H1 (cell line): ENCODE data around the gene PCCA. TPM values are rescaled to one million over a fixed set of nuclear protein-coding genes. Genes with fewer than 3 reads are reported as not detected.

ENCODE experiments used
- CTCF ChIA-PET: fragments of 300-600 bp; sonication (Branson Sonifier 250); formaldehyde crosslinking; loops from one replicate; lab custom pipeline; 2021; ENCODE audit not compliant: partially characterized antibody; lab: Charles Lee
- POLR2A ChIA-PET: fragments of 300-600 bp; sonication (Branson Sonifier 250); formaldehyde crosslinking; loops from one replicate; lab custom pipeline; 2021; ENCODE audit warnings: inconsistent platforms; ENCODE audit not compliant: partially characterized antibody; lab: Charles Lee
- DNase-seq, 2 experiments: peaks; one replicate each; pipeline versions ENCODE4 v3.0.0 to v3.0.0-alpha.2; 2010 to 2022; ENCODE audit warnings: low spot score in 2 of 2, low read depth in 1 of 2, mixed read lengths in 1 of 2
- FAIRE-seq: peaks from 2 replicates; lab custom pipeline; 2011; peaks lifted over from hg19 to GRCh38; lab: Jason Lieb, UNC
- H2AFZ ChIP-seq: 2 replicates; pipeline ENCODE4 v1.8.1; 2012; ENCODE audit warnings: low read length, inconsistent platforms
- H2AK5ac ChIP-seq: 2 replicates; pipeline ENCODE4 v1.6.1; 2013; ENCODE audit warnings: low read depth, low read length
- H2BK120ac ChIP-seq: replicated peaks from 2 replicates; pipeline ENCODE3; 2013; ENCODE audit warnings: low read depth, low read length, inconsistent platforms
- H2BK12ac ChIP-seq: 2 replicates; pipeline ENCODE4 v1.6.1; 2013; ENCODE audit warnings: low read depth, low read length
- H2BK15ac ChIP-seq: 2 replicates; pipeline ENCODE4 v1.6.1; 2013; ENCODE audit warnings: low read length
- H2BK20ac ChIP-seq: 2 replicates; pipeline ENCODE4 v1.6.1; 2013; ENCODE audit warnings: low read length
- H2BK5ac ChIP-seq: 2 replicates; pipeline ENCODE4 v1.6.1; 2013; ENCODE audit warnings: low read depth, low read length
- H3K14ac ChIP-seq: 2 replicates; pipeline ENCODE4 v1.6.1; 2013; ENCODE audit warnings: inconsistent platforms; ENCODE audit not compliant: insufficient read length
- H3K18ac ChIP-seq: 2 replicates; pipeline ENCODE4 v1.6.1; 2013; ENCODE audit warnings: low read length; ENCODE audit errors: extremely low read depth
- H3K23ac ChIP-seq: 2 replicates; pipeline ENCODE4 v1.6.1; 2013; ENCODE audit warnings: inconsistent platforms; ENCODE audit not compliant: insufficient read length
- H3K23me2 ChIP-seq: 2 replicates; pipeline ENCODE4 v1.6.1; 2013; ENCODE audit warnings: low read depth, low read length
- H3K27ac ChIP-seq: 2 replicates; pipeline ENCODE4 v1.6.1; 2011; ENCODE audit warnings: low read depth, low read length, inconsistent platforms
- H3K27me3 ChIP-seq, 4 experiments: replicated peaks in 1 of 4; 1 replicate in 1 of 4; 2 replicates in 3 of 4; pipeline versions ENCODE4 v1.6.1 to v1.8.1; 2011 to 2013; ENCODE audit warnings: low read length in 3 of 4, mild to moderate bottlenecking in 3 of 4, inconsistent platforms in 2 of 4, mixed read lengths in 2 of 4, moderate library complexity in 1 of 4; ENCODE audit not compliant: control insufficient read depth in 3 of 4, insufficient read depth in 3 of 4; ENCODE audit errors: extremely low read depth in 1 of 4
- H3K36me3 ChIP-seq, 4 experiments: 2 replicates each; pipeline versions ENCODE4 v1.6.1 to v1.8.1; 2011 to 2013; ENCODE audit warnings: mild to moderate bottlenecking in 4 of 4, low read length in 3 of 4, moderate library complexity in 2 of 4, control low read depth in 1 of 4, inconsistent platforms in 1 of 4; ENCODE audit not compliant: insufficient read depth in 4 of 4, control insufficient read depth in 2 of 4
- H3K4ac ChIP-seq: replicated peaks from 2 replicates; pipeline ENCODE3; 2013; ENCODE audit warnings: low read length, low read depth, mixed read lengths, inconsistent platforms; ENCODE audit not compliant: insufficient read length
- H3K4me1 ChIP-seq, 4 experiments: replicated peaks in 1 of 4; 1 replicate in 1 of 4; 2 replicates in 3 of 4; pipeline versions ENCODE4 v1.6.1 to v1.8.1; 2011 to 2013; ENCODE audit warnings: low read length in 3 of 4, inconsistent platforms in 2 of 4, mixed read lengths in 1 of 4; ENCODE audit not compliant: insufficient read depth in 4 of 4, control insufficient read depth in 3 of 4
- H3K4me2 ChIP-seq, 2 experiments: 2 replicates each; pipeline versions ENCODE4 v1.6.1 to v1.8.1; 2011 to 2013; ENCODE audit warnings: low read depth in 2 of 2, low read length in 2 of 2, control low read depth in 1 of 2, inconsistent platforms in 1 of 2, mild to moderate bottlenecking in 1 of 2; ENCODE audit not compliant: insufficient read depth in 1 of 2
- H3K4me3 ChIP-seq, 4 experiments: fragments of 200-600, 300-600 bp in 1 of 4; sonication (generic), shearing (Covaris generic), sonication (Bioruptor Twin) in 1 of 4; 2 replicates each; pipeline versions ENCODE4 v1.5.1 to v1.8.1; 2011 to 2016; ENCODE audit warnings: low read length in 4 of 4, low read depth in 3 of 4, control low read depth in 2 of 4, inconsistent platforms in 2 of 4, mild to moderate bottlenecking in 2 of 4, mixed read lengths in 1 of 4, moderate library complexity in 1 of 4; ENCODE audit not compliant: insufficient read depth in 2 of 4; ENCODE audit errors: extremely low read depth in 1 of 4
- H3K56ac ChIP-seq: replicated peaks from 2 replicates; pipeline ENCODE3; 2013; ENCODE audit warnings: low read depth, mild to moderate bottlenecking, mixed read lengths, low read length, inconsistent platforms; ENCODE audit not compliant: insufficient read length
- H3K79me1 ChIP-seq: 2 replicates; pipeline ENCODE4 v1.6.1; 2013; ENCODE audit warnings: low read depth, low read length, control low read depth
- H3K79me2 ChIP-seq, 2 experiments: 2 replicates each; pipeline versions ENCODE4 v1.6.1 to v1.8.1; 2012 to 2013; ENCODE audit warnings: low read length in 2 of 2, mild to moderate bottlenecking in 2 of 2, inconsistent platforms in 1 of 2; ENCODE audit not compliant: insufficient read depth in 2 of 2, control insufficient read depth in 1 of 2
- H3K9ac ChIP-seq, 4 experiments: replicated peaks in 1 of 4; 1 replicate in 1 of 4; 2 replicates in 3 of 4; pipeline versions ENCODE4 v1.6.1 to v1.8.1; 2011 to 2013; ENCODE audit warnings: low read depth in 3 of 4, low read length in 3 of 4, control low read depth in 2 of 4, mild to moderate bottlenecking in 2 of 4, moderate library complexity in 2 of 4, inconsistent platforms in 1 of 4; ENCODE audit errors: extremely low read depth in 1 of 4
- H3K9me3 ChIP-seq, 2 experiments: 2 replicates each; pipeline versions ENCODE4 v1.6.1 to v1.8.1; 2012 to 2013; ENCODE audit warnings: mild to moderate bottlenecking in 2 of 2, moderate library complexity in 2 of 2, control low read depth in 1 of 2, inconsistent platforms in 1 of 2, low read depth in 1 of 2, low read length in 1 of 2, mixed read lengths in 1 of 2; ENCODE audit not compliant: insufficient read depth in 2 of 2
- H4K20me1 ChIP-seq, 2 experiments: replicated peaks in 1 of 2; 2 replicates each; pipeline versions ENCODE3 to v1.8.1; 2011 to 2013; ENCODE audit warnings: inconsistent platforms in 2 of 2, low read length in 2 of 2, mild to moderate bottlenecking in 1 of 2; ENCODE audit not compliant: insufficient read depth in 2 of 2, control insufficient read depth in 1 of 2
- H4K5ac ChIP-seq: 2 replicates; pipeline ENCODE4 v1.6.1; 2013; ENCODE audit warnings: low read length, low read depth, mixed read lengths, inconsistent platforms; ENCODE audit not compliant: insufficient read length
- H4K8ac ChIP-seq: 2 replicates; pipeline ENCODE4 v1.8.0; 2013; ENCODE audit warnings: mild to moderate bottlenecking, moderate library complexity, low read length, inconsistent platforms; ENCODE audit not compliant: insufficient read depth; ENCODE audit errors: extremely low read depth
- H4K91ac ChIP-seq: replicated peaks from 2 replicates; pipeline ENCODE3; 2013; ENCODE audit warnings: low read length, mixed read lengths, inconsistent platforms; ENCODE audit not compliant: insufficient read length
- CBX5 ChIP-seq: fragments of 300-800, 300-1000 bp; sonication (generic); IDR thresholded peaks from 2 replicates; pipeline ENCODE4 v1.7.1; 2016; ENCODE audit warnings: antibody characterized with exemption, low read length, low read depth
- CREB1 ChIP-seq: IDR thresholded peaks from 2 replicates; pipeline ENCODE4 v1.6.1; 2012; ENCODE audit warnings: inconsistent platforms
- CTCF ChIP-seq, 3 experiments: IDR thresholded peaks; 1 replicate in 2 of 3; 2 replicates in 1 of 3; pipeline versions ENCODE4 v1.5.1 to v1.6.1; 2011; ENCODE audit warnings: low read length in 3 of 3, mild to moderate bottlenecking in 3 of 3, inconsistent platforms in 2 of 3, low read depth in 1 of 3, moderate library complexity in 1 of 3; ENCODE audit not compliant: insufficient read depth in 1 of 3; ENCODE audit errors: control extremely low read depth in 1 of 3
- EP300 ChIP-seq, 2 experiments: IDR thresholded peaks; 1 replicate in 1 of 2; 2 replicates in 1 of 2; pipeline ENCODE4 v1.6.1; 2011 to 2012; ENCODE audit warnings: low read depth in 2 of 2, low read length in 2 of 2, mild to moderate bottlenecking in 2 of 2, borderline replicate concordance in 1 of 2, inconsistent platforms in 1 of 2, moderate library complexity in 1 of 2
- KDM1A ChIP-seq: fragments of 200-600, 300-600 bp; sonication (generic); IDR thresholded peaks from 2 replicates; pipeline ENCODE4 v1.7.1; 2016; ENCODE audit warnings: mild to moderate bottlenecking, low read length, borderline replicate concordance
- KDM4A ChIP-seq: IDR thresholded peaks from one replicate; pipeline ENCODE4 v1.7.1; 2012; ENCODE audit warnings: low read depth, mild to moderate bottlenecking, moderate library complexity, low read length, inconsistent platforms; ENCODE audit not compliant: severe bottlenecking
- MAFK ChIP-seq: IDR thresholded peaks from 2 replicates; pipeline ENCODE4 v1.6.1; 2012; ENCODE audit warnings: low read depth, mild to moderate bottlenecking, improper control_type of control experiment, low read length
- SP1 ChIP-seq: IDR thresholded peaks from 2 replicates; pipeline ENCODE4 v1.6.1; 2011; ENCODE audit warnings: low read depth, low read length
- SP2 ChIP-seq: IDR thresholded peaks from 2 replicates; pipeline ENCODE4 v1.6.1; 2012; ENCODE audit warnings: mild to moderate bottlenecking, low read length, inconsistent platforms
- SUZ12 ChIP-seq: fragments of 200-600 bp; sonication (generic); IDR thresholded peaks from 2 replicates; pipeline ENCODE4 v1.6.1; 2012; ENCODE audit warnings: mild to moderate bottlenecking, inconsistent platforms, low read length, moderate library complexity, mixed read lengths
- TBP ChIP-seq: IDR thresholded peaks from 2 replicates; pipeline ENCODE4 v1.6.1; 2011; ENCODE audit warnings: low read depth, low read length, improper control_type of control experiment
- TEAD4 ChIP-seq: IDR thresholded peaks from 2 replicates; pipeline ENCODE4 v1.6.1; 2012; ENCODE audit warnings: low read depth, low read length, inconsistent platforms, mixed read lengths
- ZNF274 ChIP-seq: IDR thresholded peaks from 2 replicates; pipeline ENCODE4 v1.7.0; 2012; ENCODE audit warnings: low read length, borderline replicate concordance; ENCODE audit errors: extremely low read depth
- WGBS, 2 experiments: shearing (Covaris generic) in 1 of 2; methylation state at CpG; one replicate each; pipeline versions ENCODE4 v1.1.6 to v1.1.7; 2013 to 2015; ENCODE audit warnings: low lambda C conversion rate in 2 of 2, mixed read lengths in 2 of 2, inconsistent platforms in 1 of 2, low coverage in 1 of 2, missing lambda C conversion rate in 1 of 2; ENCODE audit not compliant: insufficient replicate concordance in 2 of 2, insufficient coverage in 1 of 2, insufficient read length in 1 of 2; ENCODE audit errors: extremely low coverage in 1 of 2, missing lambda C conversion rate in 1 of 2; 5-methylcytosine and 5-hydroxymethylcytosine counted together
- polyA plus RNA-seq, 7 experiments: library from polyadenylated mRNA; depleted of rRNA in 3 of 7; stranded (reverse) in 5 of 7; unstranded in 2 of 7; fragments of >200 nt in 5 of 7; fragments of 200-250 nt in 2 of 7; gene quantifications; 1 replicate in 5 of 7; 2 replicates in 1 of 7; 4 replicates in 1 of 7; pipeline versions ENCODE4 v1.2.1 to v1.2.3, GENCODE V29; 2011 to 2013; ENCODE audit warnings: missing spikeins in 2 of 7, mixed read lengths in 2 of 7
- total RNA-seq: library from RNA; stranded (reverse); fragmentation: NEBNext Ultra II Directional; extraction: Animal tissue kit (Norgen Biotek cat#: 25700); gene quantifications from 2 replicates; pipeline ENCODE4 v1.2.1, GENCODE V29; 2021

Gene PCCA
- total and polyA plus RNA-seq, 2 of the 8 experiments (the other 6 are each of a cell fraction or from before 2014, with no cell fraction given) = 18.4 to 49.8 TPM

DNA sequence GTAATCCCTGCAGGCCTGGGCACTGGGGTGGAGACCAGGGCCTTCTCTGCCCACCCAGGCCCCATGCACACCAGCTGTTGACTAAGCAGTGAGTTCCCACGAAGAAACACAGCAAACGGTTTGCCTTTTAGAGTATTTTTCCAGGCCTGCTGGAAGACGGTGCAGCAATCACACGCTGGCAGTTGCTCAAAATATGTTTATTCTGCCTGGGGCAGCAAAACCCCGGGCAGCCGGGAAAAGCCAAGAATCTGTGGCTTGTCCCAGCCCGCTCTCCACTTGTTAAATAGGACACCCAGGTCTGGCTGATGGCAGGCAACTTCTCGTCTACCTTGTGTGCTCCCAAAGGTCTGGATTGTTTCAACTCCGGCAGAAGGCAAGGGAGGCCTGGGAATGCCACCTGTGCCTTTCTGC is 458.9 kb downstream of the PCCA start:
- H4K91ac ChIP-seq = no peak overlapping the region
- no peaks in the 10 kb centered on the region for H3K9me3 ChIP-seq
- 90% methylated on average over 9 of the region's 9 CpGs; no CpG with 5 or more reads in 1 of the 2 experiments for WGBS, 2 experiments
- H3K56ac ChIP-seq = no peak overlapping the region
- no peaks in the 10 kb centered on the region for H3K79me1 ChIP-seq
- no peak for TF ChIP-seq MAFK
- no peak for TF ChIP-seq ZNF274
- no peak for TF ChIP-seq SP2
- no peak for TF ChIP-seq TEAD4
- TF ChIP-seq EP300 (IDR thresholded peaks at IDR 0.05; ENCODE audit: borderline replicate concordance in 1 of 2, low read depth in 2 of 2, low read length in 2 of 2) = no peak
- TF ChIP-seq SUZ12 = no peak
- no peak for TF ChIP-seq CREB1
- no peak for TF ChIP-seq KDM4A
- no peak for TF ChIP-seq SP1
- TF ChIP-seq CTCF (IDR thresholded peaks at IDR 0.05; ENCODE audit: control extremely low read depth in 1 of 3, insufficient read depth in 1 of 3, low read depth in 1 of 3, low read length in 3 of 3) = no peak
- no peak for TF ChIP-seq KDM1A
- TF ChIP-seq CBX5 = no peak
- no peak for TF ChIP-seq TBP
- H2BK120ac ChIP-seq = no peak overlapping the region
- DNase-seq = peak in 1 of 2 experiments; percentile 37
- H2BK20ac ChIP-seq = no peak overlapping the region
- H3K9ac ChIP-seq = no peak overlapping the region; a peak in 1 of 7 replicates
- no peak overlapping the region for H3K23ac ChIP-seq
- FAIRE-seq = no peak
- H2AK5ac ChIP-seq = no peak overlapping the region
- no peaks in the 10 kb centered on the region; the same call in 1 of the 2 replicates for H3K23me2 ChIP-seq
- H4K5ac ChIP-seq = no peak overlapping the region
- H3K27me3 ChIP-seq = no peaks in the 10 kb centered on the region; a peak in 1 of 7 replicates
- no peaks in the 10 kb centered on the region for H3K79me2 ChIP-seq
- no peak overlapping the region for H3K14ac ChIP-seq
- no peak overlapping the region for H3K4me2 ChIP-seq
- no peak overlapping the region for H2BK15ac ChIP-seq
- H3K4ac ChIP-seq = no peak overlapping the region
- H2BK12ac ChIP-seq = no peak overlapping the region
- H3K4me1 ChIP-seq = no peaks in the 10 kb centered on the region; a peak in 3 of 7 replicates
- no peak overlapping the region for H3K27ac ChIP-seq
- ChIA-PET CTCF (no interaction called here), POLR2A (no interaction called here)
- no peak overlapping the region for H4K8ac ChIP-seq
- H2AFZ ChIP-seq = no peak overlapping the region
- no peak overlapping the region for H3K18ac ChIP-seq
- no peak overlapping the region for H2BK5ac ChIP-seq
- H4K20me1 ChIP-seq = no peaks in the 10 kb centered on the region
- H3K36me3 ChIP-seq = no peaks in the 10 kb centered on the region; a peak in 1 of 8 replicates
- no peak overlapping the region for H3K4me3 ChIP-seq
